GM23338 (cell line): ENCODE data around the gene MFSD6L.
A peak's percentile ranks its signal among the peaks of the same experiment; 100 is the strongest.

ENCODE experiments used
- EZH2phosphoT487 ChIP-seq: fragments of 200-600 bp; sonication (generic); IDR thresholded peaks from one replicate; pipeline ENCODE4 v1.8.1; 2018; ENCODE audit warnings: antibody characterized with exemption; ENCODE audit not compliant: unreplicated experiment
- POLR2AphosphoS5 ChIP-seq: IDR thresholded peaks from 2 replicates; pipeline ENCODE4 v1.6.1; 2016; ENCODE audit warnings: antibody characterized with exemption, low read depth
- TF ChIP-seq, protein P1 (sequence below), 2 experiments: fragments of 200-600 bp in 1 of 2; sonication (generic) in 1 of 2; conservative IDR thresholded peaks; 2 replicates each; pipeline versions ENCODE4 v1.5.1 to v1.6.1; 2016 to 2017; ENCODE audit warnings: antibody characterized with exemption in 2 of 2, low read depth in 2 of 2, mild to moderate bottlenecking in 2 of 2, moderate library complexity in 1 of 2
- TF ChIP-seq, protein P2 (sequence below): IDR thresholded peaks from one replicate; pipeline ENCODE4 v1.6.1; 2018; ENCODE audit warnings: antibody characterized with exemption; ENCODE audit not compliant: unreplicated experiment

DNA sequence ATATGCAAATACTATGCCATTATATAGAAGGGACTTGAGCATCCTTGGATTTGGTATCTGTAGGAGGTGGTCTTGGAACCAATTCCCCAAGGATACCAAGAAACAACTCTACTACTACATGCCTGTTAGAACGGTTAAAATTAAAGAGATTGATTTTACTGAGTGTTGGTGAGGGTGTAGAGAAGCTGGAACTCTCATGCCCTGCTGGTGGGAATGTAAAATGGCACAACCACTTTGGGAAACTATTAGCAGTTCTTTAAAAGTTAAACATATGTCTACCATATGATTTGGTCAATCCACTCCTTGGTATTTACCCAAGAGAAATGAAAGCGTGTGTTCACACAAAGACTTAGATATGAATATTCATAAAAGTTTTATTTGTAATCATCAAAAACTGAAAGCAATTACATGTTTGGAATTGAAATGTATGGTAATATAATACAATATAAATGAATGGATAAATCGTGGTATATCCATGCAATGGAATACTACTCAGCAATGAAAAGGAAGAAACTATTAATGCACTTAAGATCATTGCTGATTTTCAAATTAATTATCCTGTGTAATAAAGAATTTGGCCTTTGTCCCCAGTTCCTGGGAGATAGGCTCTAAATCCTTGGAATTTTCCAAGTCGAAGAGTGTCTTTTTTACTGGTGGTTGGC lies 7.8 kb downstream of the MFSD6L start:
- TF ChIP-seq, protein P1, sequence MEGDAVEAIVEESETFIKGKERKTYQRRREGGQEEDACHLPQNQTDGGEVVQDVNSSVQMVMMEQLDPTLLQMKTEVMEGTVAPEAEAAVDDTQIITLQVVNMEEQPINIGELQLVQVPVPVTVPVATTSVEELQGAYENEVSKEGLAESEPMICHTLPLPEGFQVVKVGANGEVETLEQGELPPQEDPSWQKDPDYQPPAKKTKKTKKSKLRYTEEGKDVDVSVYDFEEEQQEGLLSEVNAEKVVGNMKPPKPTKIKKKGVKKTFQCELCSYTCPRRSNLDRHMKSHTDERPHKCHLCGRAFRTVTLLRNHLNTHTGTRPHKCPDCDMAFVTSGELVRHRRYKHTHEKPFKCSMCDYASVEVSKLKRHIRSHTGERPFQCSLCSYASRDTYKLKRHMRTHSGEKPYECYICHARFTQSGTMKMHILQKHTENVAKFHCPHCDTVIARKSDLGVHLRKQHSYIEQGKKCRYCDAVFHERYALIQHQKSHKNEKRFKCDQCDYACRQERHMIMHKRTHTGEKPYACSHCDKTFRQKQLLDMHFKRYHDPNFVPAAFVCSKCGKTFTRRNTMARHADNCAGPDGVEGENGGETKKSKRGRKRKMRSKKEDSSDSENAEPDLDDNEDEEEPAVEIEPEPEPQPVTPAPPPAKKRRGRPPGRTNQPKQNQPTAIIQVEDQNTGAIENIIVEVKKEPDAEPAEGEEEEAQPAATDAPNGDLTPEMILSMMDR (conservative IDR thresholded peaks at IDR 0.05; ENCODE audit: low read depth in 2 of 2): peak; percentile 6 to 58; a peak in 2 of 4 replicates
- TF ChIP-seq EZH2phosphoT487: no peak
- no peak for TF ChIP-seq POLR2AphosphoS5
- TF ChIP-seq, protein P2, sequence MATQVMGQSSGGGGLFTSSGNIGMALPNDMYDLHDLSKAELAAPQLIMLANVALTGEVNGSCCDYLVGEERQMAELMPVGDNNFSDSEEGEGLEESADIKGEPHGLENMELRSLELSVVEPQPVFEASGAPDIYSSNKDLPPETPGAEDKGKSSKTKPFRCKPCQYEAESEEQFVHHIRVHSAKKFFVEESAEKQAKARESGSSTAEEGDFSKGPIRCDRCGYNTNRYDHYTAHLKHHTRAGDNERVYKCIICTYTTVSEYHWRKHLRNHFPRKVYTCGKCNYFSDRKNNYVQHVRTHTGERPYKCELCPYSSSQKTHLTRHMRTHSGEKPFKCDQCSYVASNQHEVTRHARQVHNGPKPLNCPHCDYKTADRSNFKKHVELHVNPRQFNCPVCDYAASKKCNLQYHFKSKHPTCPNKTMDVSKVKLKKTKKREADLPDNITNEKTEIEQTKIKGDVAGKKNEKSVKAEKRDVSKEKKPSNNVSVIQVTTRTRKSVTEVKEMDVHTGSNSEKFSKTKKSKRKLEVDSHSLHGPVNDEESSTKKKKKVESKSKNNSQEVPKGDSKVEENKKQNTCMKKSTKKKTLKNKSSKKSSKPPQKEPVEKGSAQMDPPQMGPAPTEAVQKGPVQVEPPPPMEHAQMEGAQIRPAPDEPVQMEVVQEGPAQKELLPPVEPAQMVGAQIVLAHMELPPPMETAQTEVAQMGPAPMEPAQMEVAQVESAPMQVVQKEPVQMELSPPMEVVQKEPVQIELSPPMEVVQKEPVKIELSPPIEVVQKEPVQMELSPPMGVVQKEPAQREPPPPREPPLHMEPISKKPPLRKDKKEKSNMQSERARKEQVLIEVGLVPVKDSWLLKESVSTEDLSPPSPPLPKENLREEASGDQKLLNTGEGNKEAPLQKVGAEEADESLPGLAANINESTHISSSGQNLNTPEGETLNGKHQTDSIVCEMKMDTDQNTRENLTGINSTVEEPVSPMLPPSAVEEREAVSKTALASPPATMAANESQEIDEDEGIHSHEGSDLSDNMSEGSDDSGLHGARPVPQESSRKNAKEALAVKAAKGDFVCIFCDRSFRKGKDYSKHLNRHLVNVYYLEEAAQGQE: no peak
